Stimulated activated CD8-positive, alpha-beta memory T cell treated with anti-CD3 and anti-CD28 coated beads, Interleukin-2, amount 100 ng/mL, for 1 hour (primary cell): ENCODE measurements around the gene AK3.
A peak's percentile ranks its signal among the peaks of the same experiment; 100 is the strongest.
"Not testable (repeated sequence)": the region's sequence is repeated elsewhere in the genome, so short reads cannot be mapped to it uniquely, and the experiment has no call there.

Experiments used
- DNase-seq, 2 donors: peaks; one replicate each; pipeline ENCODE4 v3.0.0-alpha.2; 2020; ENCODE audit warnings: low read depth in 2 of 2

AK3 gene

DNA sequence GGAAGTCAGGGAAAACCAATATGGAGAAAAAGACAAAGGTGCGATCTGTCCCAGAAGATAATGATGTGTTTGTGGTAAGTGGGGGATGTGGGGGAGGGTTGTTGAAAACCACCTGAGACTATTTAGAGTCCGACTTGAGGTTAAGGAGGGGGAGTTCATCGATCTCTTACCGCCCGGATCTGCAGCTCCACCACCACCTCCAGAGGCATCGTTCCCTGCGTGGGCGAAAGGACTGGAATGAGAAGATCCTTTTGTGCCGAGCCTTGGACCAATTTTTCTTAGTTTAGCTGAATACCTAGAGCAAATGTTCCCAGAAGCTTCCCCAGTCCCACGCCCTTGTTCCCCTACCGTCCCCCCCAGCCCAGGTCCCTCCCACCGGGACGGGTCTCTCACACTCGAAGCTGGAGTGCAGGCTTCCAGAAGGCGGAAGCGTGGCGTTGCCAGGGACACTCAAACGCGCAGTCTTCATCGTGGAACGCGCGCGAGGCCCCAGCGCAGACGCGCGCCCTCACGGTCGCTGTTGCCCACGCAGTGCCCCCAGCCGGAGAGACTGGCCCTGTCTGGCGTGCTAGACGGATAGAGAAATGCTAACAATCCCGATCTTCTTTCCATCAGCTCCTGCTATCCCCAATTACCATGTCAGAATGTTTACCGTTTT lies 74.8 kb downstream of the AK3 start, which contains the start of gene SPATA6L:
SPATA6L (minus strand) TSS at position 439 of the 658 bp plus-strand sequence; CDS start at position 209, 230 bp downstream.
- DNase-seq, result no peak

GRCh38 chr9:4665357-4665756 lies 75.6 kb downstream of the AK3 start:
- DNase-seq, result no peak

DNA sequence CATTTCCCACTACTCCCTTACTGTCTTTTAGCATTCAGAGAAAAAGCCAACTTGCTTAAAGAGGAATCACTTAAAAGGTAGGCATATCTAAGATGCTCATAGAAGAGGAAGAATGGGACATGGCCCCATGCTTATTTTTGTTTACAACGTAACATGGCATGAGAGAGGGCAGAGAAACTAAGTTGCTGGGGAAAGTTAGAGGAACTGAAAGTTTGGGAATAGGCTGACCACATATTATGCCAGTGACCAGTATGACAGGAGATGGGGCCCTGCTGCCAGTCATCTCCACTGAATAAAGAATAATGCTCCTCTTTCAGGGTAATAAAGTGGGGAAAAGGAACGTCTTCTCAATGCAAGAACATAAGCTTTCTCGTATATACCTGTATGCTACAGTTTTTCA lies 77.0 kb downstream of the AK3 start:
- DNase-seq, result no peak

GRCh38 chr9:4662989-4663792 lies 77.8 kb downstream of the AK3 start:
- no peak for DNase-seq

- peak; percentile 41 to 56 for DNase-seq
Observed at GRCh38 chr9:4662108-4662988, 78.7 kb downstream of the AK3 start, which contains the start of gene PLPP6. Gene PLPP6 (plus strand): TSS chr9:4662294. CDS start chr9:4662376, 82 bp downstream.

DNA sequence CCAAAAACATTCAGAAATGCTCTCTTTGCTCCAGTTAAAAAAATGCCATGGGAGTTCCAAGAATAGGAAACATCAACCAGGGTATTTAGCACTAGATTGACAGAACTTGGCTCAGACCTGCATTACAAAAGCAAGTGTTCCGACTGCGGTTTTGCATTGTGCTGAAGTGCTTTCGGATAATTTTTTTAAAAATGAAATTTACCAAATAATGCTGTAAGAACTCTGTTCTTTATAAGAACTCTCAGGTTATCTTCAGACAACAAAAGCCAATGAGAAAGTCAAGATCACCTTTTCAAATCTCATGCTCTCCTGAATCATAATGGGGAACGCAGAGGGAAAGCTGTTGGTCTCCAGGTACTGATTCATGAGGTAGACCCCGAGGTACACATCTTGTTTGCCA lies 79.4 kb downstream of the AK3 start:
- no peak for DNase-seq

- DNase-seq, result no peak
Observed at GRCh38 chr9:4661165-4661564, 79.8 kb downstream of the AK3 start.

DNA sequence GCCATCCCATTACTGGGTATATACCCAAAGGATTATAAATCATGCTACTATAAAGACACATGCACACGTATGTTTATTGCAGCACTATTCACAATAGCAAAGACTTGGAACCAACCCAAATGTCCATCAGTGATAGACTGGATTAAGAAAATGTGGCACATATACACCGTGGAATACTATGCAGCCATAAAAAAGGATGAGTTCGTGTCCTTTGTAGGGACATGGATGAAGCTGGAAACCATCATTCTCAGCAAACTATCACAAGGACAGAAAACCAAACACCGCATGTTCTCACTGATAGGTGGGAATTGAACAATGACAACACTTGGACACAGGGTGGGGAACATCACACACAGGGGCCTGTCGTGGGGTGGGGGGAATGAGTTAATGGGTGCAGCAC lies 80.3 kb downstream of the AK3 start:
- DNase-seq, result not testable (repeated sequence)
